HCT116 (cell line): Measurements from ENCODE around the gene ODF2L. TPM values are rescaled to one million over a fixed set of nuclear protein-coding genes. Genes with fewer than 3 reads are reported as not detected.

ENCODE experiments used
- ATAC-seq: fragments of 200-7000 bp; cut with Tn5 transposase; 2 replicates; pipeline ENCODE4 v1.9.1; 2020; ENCODE audit warnings: mild to moderate bottlenecking, moderate library complexity
- BruUV-seq: library from RNA; stranded (reverse); fragments of 400-500 nt; replicated peaks from 2 replicates; lab custom pipeline; 2021; lab: Mats Ljungman, UMichigan
- CTCF ChIA-PET: fragments of 300-600 bp; sonication (Branson Sonifier 250); formaldehyde crosslinking; loops from one replicate; lab custom pipeline; 2021; ENCODE audit warnings: antibody characterized with exemption; lab: Charles Lee
- POLR2A ChIA-PET: fragments of 300-600, 350-600 bp; sonication (Branson Sonifier 250); formaldehyde crosslinking; loops from one replicate; lab custom pipeline; 2021; ENCODE audit warnings: antibody characterized with exemption; lab: Charles Lee
- RAD21 ChIA-PET, 2 experiments: fragments of 300-600 bp; sonication (Branson Sonifier 250); formaldehyde crosslinking; loops; one replicate each; lab custom pipeline; 2023; ENCODE audit warnings: low total read pairs in 2 of 2; ENCODE audit not compliant: uncharacterized antibody in 2 of 2, unreplicated experiment in 2 of 2, low non-redundant PET in 1 of 2; lab: Charles Lee
- DNase-seq: peaks from one replicate; pipeline ENCODE4 v3.0.0-alpha.2; 2010; ENCODE audit warnings: low read depth, low spot score
- H2AFZ ChIP-seq: fragments of 200-600 bp; shearing (Covaris generic), sonication (generic); 2 replicates; pipeline ENCODE4 v1.6.1; 2017; ENCODE audit warnings: low read depth, mixed run types, mixed read lengths, antibody characterized with exemption, low read length; ENCODE audit not compliant: poor library complexity, severe bottlenecking
- H3K27ac ChIP-seq: 2 replicates; pipeline ENCODE4 v1.5.1; 2012; ENCODE audit warnings: low read depth, low read length
- H3K27me3 ChIP-seq: fragments of 200-600 bp; sonication (generic); 2 replicates; pipeline ENCODE4 v1.6.1; 2016; ENCODE audit warnings: mixed run types, low read length, mixed read lengths; ENCODE audit not compliant: insufficient read depth
- H3K36me3 ChIP-seq, 2 experiments: fragments of 200-500 bp in 1 of 2; fragments of 200-600 bp in 1 of 2; sonication (Bioruptor generic) in 1 of 2; sonication (generic) in 1 of 2; 2 replicates each; pipeline versions ENCODE4 v1.5.1 to v1.6.1; 2014 to 2016; ENCODE audit warnings: low read length in 2 of 2, inconsistent platforms in 1 of 2, mixed read lengths in 1 of 2, mixed run types in 1 of 2; ENCODE audit not compliant: insufficient read depth in 2 of 2, control insufficient read depth in 1 of 2
- H3K4me1 ChIP-seq, 2 experiments: fragments of 200-600 bp in 1 of 2; sonication (generic) in 1 of 2; 2 replicates each; pipeline versions ENCODE4 v1.5.1 to v1.6.1; 2012 to 2017; ENCODE audit warnings: low read length in 2 of 2, inconsistent platforms in 1 of 2, mild to moderate bottlenecking in 1 of 2, mixed read lengths in 1 of 2, mixed run types in 1 of 2, moderate library complexity in 1 of 2; ENCODE audit not compliant: insufficient read depth in 2 of 2, control insufficient read depth in 1 of 2
- H3K4me2 ChIP-seq: fragments of 200-600 bp; sonication (generic); 2 replicates; pipeline ENCODE4 v1.6.1; 2017; ENCODE audit warnings: mixed run types, low read length, mixed read lengths
- H3K4me3 ChIP-seq, 2 experiments: fragments of 200-600 bp in 1 of 2; sonication (generic) in 1 of 2; replicated peaks in 1 of 2; 2 replicates each; pipeline ENCODE4 v1.5.1; 2011 to 2016; ENCODE audit warnings: low read length in 2 of 2, control low read depth in 1 of 2, low read depth in 1 of 2, mild to moderate bottlenecking in 1 of 2, mixed read lengths in 1 of 2, mixed run types in 1 of 2
- H3K79me2 ChIP-seq: fragments of 200-600 bp; sonication (generic); 2 replicates; pipeline ENCODE4 v1.6.1; 2017; ENCODE audit warnings: mild to moderate bottlenecking, mixed run types, low read length, moderate library complexity, mixed read lengths; ENCODE audit not compliant: insufficient read depth
- H3K9ac ChIP-seq: fragments of 200-600 bp; sonication (generic); 2 replicates; pipeline ENCODE4 v1.6.1; 2016; ENCODE audit warnings: low read length, mixed read lengths
- H3K9me2 ChIP-seq: fragments of 200-600 bp; sonication (generic), shearing (Covaris generic); 2 replicates; pipeline ENCODE4 v1.6.1; 2017; ENCODE audit warnings: mixed run types, mild to moderate bottlenecking, moderate library complexity; ENCODE audit not compliant: insufficient read depth
- H3K9me3 ChIP-seq, 2 experiments: fragments of 200-500 bp in 1 of 2; fragments of 200-600 bp in 1 of 2; sonication (Bioruptor generic) in 1 of 2; sonication (generic) in 1 of 2; 2 replicates each; pipeline ENCODE4 v1.6.1; 2014 to 2017; ENCODE audit warnings: low read length in 2 of 2, mixed read lengths in 2 of 2, inconsistent platforms in 1 of 2, low read depth in 1 of 2, mild to moderate bottlenecking in 1 of 2, mixed run types in 1 of 2, moderate library complexity in 1 of 2; ENCODE audit not compliant: control insufficient read depth in 1 of 2, insufficient read depth in 1 of 2
- H4K20me1 ChIP-seq: fragments of 200-600 bp; sonication (generic), shearing (Covaris generic); 2 replicates; pipeline ENCODE4 v1.6.1; 2017; ENCODE audit warnings: mixed run types, mild to moderate bottlenecking, moderate library complexity; ENCODE audit not compliant: insufficient read depth
- CBX3 ChIP-seq: IDR thresholded peaks from 2 replicates; pipeline ENCODE4 v1.6.1; 2012; ENCODE audit warnings: low read depth
- CTCF ChIP-seq, 3 experiments: fragments of 200-600 bp in 1 of 3; sonication (generic) in 1 of 3; IDR thresholded peaks in 2 of 3; conservative IDR thresholded peaks in 1 of 3; 2 replicates each; pipeline ENCODE4 v1.5.1; 2012 to 2017; ENCODE audit warnings: low read depth in 2 of 3, low read length in 2 of 3, antibody characterized with exemption in 1 of 3, borderline replicate concordance in 1 of 3, control low read depth in 1 of 3, mild to moderate bottlenecking in 1 of 3, mixed read lengths in 1 of 3, mixed run types in 1 of 3, moderate library complexity in 1 of 3; ENCODE audit not compliant: insufficient read depth in 1 of 3
- JUND ChIP-seq: IDR thresholded peaks from 2 replicates; pipeline ENCODE4 v1.6.1; 2012
- SIN3A ChIP-seq: IDR thresholded peaks from 2 replicates; pipeline ENCODE4 v1.6.1; 2012; ENCODE audit warnings: low read depth
- TCF7L2 ChIP-seq: IDR thresholded peaks from 2 replicates; pipeline ENCODE4 v1.7.0; 2011; ENCODE audit warnings: borderline replicate concordance, inconsistent platforms; ENCODE audit not compliant: insufficient read depth, insufficient read length; ENCODE audit errors: extremely low read depth
- ZBTB33 ChIP-seq: IDR thresholded peaks from 2 replicates; pipeline ENCODE4 v1.6.1; 2011; ENCODE audit warnings: mild to moderate bottlenecking, low read length, moderate library complexity; ENCODE audit not compliant: insufficient replicate concordance; ENCODE audit errors: extremely low read depth
- intact Hi-C: fragments of 100-400 bp; cut with micrococcal nuclease; formaldehyde crosslinking; loops from 2 replicates; pipeline ENCODE4 v1.10.0; 2022
- total RNA-seq: library from RNA; stranded (reverse); gene quantifications from one replicate; pipeline ENCODE4 v1.2.1, GENCODE V29; 2021; ENCODE audit not compliant: unreplicated experiment
- TF ChIP-seq, protein P1 (sequence below): IDR thresholded peaks from 2 replicates; pipeline ENCODE4 v1.6.1; 2012; ENCODE audit warnings: low read depth

Gene ODF2L
- total RNA-seq, 1 experiment from 2014 or later = 33.7 TPM

- intact Hi-C loops = no loop called here
- Histone ChIP-seq H3K4me1 (no peaks in the 10 kb centered on the region), H3K9ac (no peak overlapping the region), H4K20me1 (no peaks in the 10 kb centered on the region), H3K27ac (no peak overlapping the region), H3K79me2 (no peaks in the 10 kb centered on the region), H3K36me3 (no peaks in the 10 kb centered on the region), H3K4me2 (no peak overlapping the region), H3K9me3 (no peaks in the 10 kb centered on the region), H2AFZ (no peak overlapping the region), H3K27me3 (no peaks in the 10 kb centered on the region), H3K4me3 (no peak overlapping the region), H3K9me2 (no peaks in the 10 kb centered on the region)
- ATAC-seq = no peak
- DNase-seq = no peak
- POLR2A ChIA-PET = no interaction called here
- TF ChIP-seq CBX3 (no peak), SIN3A (no peak), TCF7L2 (no peak)
- RAD21 ChIA-PET = no interaction called here
- CTCF ChIA-PET = no interaction called here
- BruUV-seq = no TSS peak
Observed at GRCh38 chr1:86318436-86318835, 77.7 kb downstream of the ODF2L start.

GRCh38 chr1:86317926-86318325 lies 78.2 kb downstream of the ODF2L start:
- CTCF ChIA-PET = no interaction called here

More at GRCh38 chr1:86317926-86318325, 78.2 kb downstream of the ODF2L start:
- ATAC-seq (no peak), DNase-seq (no peak)
- no peaks in the 10 kb centered on the region for H3K9me2 ChIP-seq
- no peak overlapping the region for H3K9ac ChIP-seq
- no peak overlapping the region for H3K27ac ChIP-seq
- no peaks in the 10 kb centered on the region for H4K20me1 ChIP-seq
- POLR2A ChIA-PET = no interaction called here
- no peaks in the 10 kb centered on the region for H3K9me3 ChIP-seq
- no peaks in the 10 kb centered on the region for H3K4me1 ChIP-seq
- BruUV-seq = no TSS peak
- no peak overlapping the region for H3K4me2 ChIP-seq
- H3K4me3 ChIP-seq = no peak overlapping the region
- TF ChIP-seq ZBTB33 (no peak), JUND (no peak), CTCF (IDR thresholded peaks at IDR 0.05 in 2 of 3, conservative IDR thresholded peaks at IDR 0.05 in 1 of 3; ENCODE audit: borderline replicate concordance in 1 of 3, insufficient read depth in 1 of 3, low read depth in 2 of 3, low read length in 2 of 3) (no peak)
- TF ChIP-seq, protein P1, sequence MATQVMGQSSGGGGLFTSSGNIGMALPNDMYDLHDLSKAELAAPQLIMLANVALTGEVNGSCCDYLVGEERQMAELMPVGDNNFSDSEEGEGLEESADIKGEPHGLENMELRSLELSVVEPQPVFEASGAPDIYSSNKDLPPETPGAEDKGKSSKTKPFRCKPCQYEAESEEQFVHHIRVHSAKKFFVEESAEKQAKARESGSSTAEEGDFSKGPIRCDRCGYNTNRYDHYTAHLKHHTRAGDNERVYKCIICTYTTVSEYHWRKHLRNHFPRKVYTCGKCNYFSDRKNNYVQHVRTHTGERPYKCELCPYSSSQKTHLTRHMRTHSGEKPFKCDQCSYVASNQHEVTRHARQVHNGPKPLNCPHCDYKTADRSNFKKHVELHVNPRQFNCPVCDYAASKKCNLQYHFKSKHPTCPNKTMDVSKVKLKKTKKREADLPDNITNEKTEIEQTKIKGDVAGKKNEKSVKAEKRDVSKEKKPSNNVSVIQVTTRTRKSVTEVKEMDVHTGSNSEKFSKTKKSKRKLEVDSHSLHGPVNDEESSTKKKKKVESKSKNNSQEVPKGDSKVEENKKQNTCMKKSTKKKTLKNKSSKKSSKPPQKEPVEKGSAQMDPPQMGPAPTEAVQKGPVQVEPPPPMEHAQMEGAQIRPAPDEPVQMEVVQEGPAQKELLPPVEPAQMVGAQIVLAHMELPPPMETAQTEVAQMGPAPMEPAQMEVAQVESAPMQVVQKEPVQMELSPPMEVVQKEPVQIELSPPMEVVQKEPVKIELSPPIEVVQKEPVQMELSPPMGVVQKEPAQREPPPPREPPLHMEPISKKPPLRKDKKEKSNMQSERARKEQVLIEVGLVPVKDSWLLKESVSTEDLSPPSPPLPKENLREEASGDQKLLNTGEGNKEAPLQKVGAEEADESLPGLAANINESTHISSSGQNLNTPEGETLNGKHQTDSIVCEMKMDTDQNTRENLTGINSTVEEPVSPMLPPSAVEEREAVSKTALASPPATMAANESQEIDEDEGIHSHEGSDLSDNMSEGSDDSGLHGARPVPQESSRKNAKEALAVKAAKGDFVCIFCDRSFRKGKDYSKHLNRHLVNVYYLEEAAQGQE = no peak
- intact Hi-C loops = no loop called here
- no peak overlapping the region for H2AFZ ChIP-seq
- H3K79me2 ChIP-seq = no peaks in the 10 kb centered on the region
- no peaks in the 10 kb centered on the region for H3K36me3 ChIP-seq
- RAD21 ChIA-PET = no interaction called here
- no peaks in the 10 kb centered on the region for H3K27me3 ChIP-seq
